ENCODE measurements around the gene ULBP1.
"Not testable (repeated sequence)": the region's sequence is repeated elsewhere in the genome, so short reads cannot be mapped to it uniquely, and the experiment has no call there.

Gene ULBP1

DNA sequence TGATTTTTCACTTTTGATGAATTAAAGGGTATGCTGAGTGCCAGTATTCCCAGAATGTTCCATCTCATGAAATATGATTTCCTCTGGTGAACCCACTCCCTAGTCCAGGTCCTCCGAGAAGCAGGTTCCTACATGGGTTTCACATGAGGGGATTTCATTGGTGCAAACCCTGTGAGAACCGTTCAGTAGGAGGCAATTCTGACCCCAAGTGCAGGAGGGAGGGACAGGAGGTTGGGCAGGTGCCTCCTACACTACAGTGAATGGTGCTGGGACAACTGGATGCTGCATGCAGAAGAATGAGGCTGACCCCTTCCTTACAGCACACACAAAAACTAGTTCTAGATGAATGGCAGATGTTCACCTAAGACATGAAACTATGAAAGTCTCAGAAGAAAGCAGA lies 27.0 kb upstream of the ULBP1 start:
- in situ Hi-C loops (cut with HindIII; ENCODE audit: low pct_ligation_motif_present, low sequenced_read_pairs) = no loop called here
- TF ChIP-seq, protein P1, sequence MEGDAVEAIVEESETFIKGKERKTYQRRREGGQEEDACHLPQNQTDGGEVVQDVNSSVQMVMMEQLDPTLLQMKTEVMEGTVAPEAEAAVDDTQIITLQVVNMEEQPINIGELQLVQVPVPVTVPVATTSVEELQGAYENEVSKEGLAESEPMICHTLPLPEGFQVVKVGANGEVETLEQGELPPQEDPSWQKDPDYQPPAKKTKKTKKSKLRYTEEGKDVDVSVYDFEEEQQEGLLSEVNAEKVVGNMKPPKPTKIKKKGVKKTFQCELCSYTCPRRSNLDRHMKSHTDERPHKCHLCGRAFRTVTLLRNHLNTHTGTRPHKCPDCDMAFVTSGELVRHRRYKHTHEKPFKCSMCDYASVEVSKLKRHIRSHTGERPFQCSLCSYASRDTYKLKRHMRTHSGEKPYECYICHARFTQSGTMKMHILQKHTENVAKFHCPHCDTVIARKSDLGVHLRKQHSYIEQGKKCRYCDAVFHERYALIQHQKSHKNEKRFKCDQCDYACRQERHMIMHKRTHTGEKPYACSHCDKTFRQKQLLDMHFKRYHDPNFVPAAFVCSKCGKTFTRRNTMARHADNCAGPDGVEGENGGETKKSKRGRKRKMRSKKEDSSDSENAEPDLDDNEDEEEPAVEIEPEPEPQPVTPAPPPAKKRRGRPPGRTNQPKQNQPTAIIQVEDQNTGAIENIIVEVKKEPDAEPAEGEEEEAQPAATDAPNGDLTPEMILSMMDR (IDR thresholded peaks at IDR 0.05; ENCODE audit: low read depth, low read length, missing control alignments) = no peak
- no peak for DNase-seq
- peaks cover 46% of the 10 kb centered on the region for H3K27me3 ChIP-seq (replicated peaks)
- H3K4me3 ChIP-seq (ENCODE audit: low read depth, low read length) = no peak overlapping the region
- no peaks in the 10 kb centered on the region for H3K36me3 ChIP-seq (replicated peaks)
- no peak overlapping the region for H3K27ac ChIP-seq

DNA sequence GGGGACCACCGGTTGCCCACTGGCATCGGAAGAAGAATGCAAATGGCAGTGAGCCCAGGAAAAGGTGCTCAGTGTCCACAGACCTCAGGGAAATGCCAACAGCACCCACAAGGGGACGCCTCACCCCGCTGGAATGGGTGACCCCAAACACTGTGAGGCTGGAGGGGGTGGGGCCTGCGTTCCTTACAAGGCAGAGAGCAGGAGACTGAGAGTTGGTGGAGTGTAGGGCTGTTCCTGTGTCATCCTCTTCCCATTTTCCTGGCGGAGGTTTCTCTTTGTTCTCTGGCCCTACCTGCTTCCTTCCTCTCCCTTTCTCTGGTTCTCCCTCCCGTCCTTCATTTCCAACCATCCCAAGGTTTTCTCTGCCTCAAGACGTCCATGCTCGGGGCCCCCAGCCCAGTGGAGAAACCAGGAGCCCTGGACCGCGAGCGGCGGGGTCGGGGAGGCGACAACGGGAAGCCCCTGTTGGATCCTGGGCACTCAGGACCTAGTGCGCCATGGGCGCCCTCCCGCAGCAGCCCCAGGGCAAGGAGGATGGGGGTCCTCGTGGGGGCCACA lies 25.7 kb upstream of the ULBP1 start:
- peak overlapping the region; percentile 43 for H3K4me3 ChIP-seq (ENCODE audit: low read depth, low read length)
- H3K36me3 ChIP-seq (replicated peaks); in situ Hi-C loops (cut with HindIII; ENCODE audit: low pct_ligation_motif_present, low sequenced_read_pairs); DNase-seq; H3K27ac ChIP-seq: not testable (repeated sequence)
- peaks cover 44% of the 10 kb centered on the region for H3K27me3 ChIP-seq (replicated peaks)

DNA sequence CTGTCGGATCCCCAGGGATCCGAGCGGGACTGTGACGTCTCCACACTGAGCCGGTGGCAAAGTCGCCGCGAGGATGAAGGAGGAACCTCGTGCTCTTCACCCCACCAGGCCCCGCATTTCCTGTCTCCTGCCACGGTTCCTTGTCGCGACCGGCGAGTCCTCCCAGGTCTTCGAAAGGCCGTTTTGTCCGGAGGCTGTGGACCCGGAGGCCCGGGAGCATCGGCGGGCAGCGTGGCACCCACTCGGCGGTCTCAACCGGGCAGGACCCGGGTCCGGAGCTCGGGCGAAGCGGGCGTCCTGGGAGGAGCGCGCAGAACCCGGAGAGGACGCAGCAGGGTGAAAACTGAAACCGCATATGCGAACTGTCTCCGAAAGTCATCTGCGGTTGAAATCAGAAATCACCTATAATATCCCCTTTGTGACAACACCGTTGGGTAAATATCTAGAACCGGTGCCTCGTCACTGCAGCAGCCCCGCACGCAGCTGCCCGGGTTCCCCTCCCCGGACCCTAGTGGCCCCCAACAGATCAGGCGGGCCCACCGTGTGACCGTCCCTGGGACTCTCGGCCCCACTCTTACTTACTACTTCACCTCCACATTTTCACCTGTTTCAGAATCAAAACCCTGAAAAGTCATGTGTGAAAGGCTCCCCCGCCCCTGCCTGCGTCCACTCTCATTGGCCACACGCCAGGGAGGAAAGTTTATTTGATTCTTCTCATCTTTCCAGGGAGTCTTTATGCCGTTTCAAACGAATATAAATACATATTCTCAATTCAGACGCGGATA lies 25.0 kb upstream of the ULBP1 start:
- no peak for DNase-seq
- Histone ChIP-seq H3K4me3 (ENCODE audit: low read depth, low read length) (peak overlapping the region; percentile 43), H3K27me3 (replicated peaks) (peaks cover 44% of the 10 kb centered on the region), H3K27ac (no peak overlapping the region), H3K36me3 (replicated peaks) (no peaks in the 10 kb centered on the region)
- in situ Hi-C loops (cut with HindIII; ENCODE audit: low pct_ligation_motif_present, low sequenced_read_pairs) = no loop called here
- TF ChIP-seq, protein P1 (IDR thresholded peaks at IDR 0.05; ENCODE audit: low read depth, low read length, missing control alignments) = no peak

DNA sequence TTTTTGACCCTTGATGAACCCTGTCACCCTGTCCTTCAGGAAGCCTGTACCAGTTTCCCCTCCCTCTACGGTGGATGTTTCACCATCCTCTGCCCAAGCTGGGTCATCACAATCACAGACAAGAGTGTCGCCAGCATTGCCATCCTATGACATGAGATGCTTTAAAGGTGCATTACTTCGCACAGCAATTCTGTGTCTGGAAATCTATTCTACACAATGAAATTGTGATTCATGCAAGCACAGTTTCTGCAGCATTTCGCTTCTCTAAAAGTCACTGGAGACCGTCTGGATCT lies 24.4 kb upstream of the ULBP1 start:
- Histone ChIP-seq H3K27me3 (replicated peaks) (peaks cover 44% of the 10 kb centered on the region), H3K4me3 (ENCODE audit: low read depth, low read length) (no peak overlapping the region), H3K36me3 (replicated peaks) (no peaks in the 10 kb centered on the region), H3K27ac (no peak overlapping the region)
- TF ChIP-seq, protein P1 (IDR thresholded peaks at IDR 0.05; ENCODE audit: low read depth, low read length, missing control alignments) = no peak
- in situ Hi-C loops (cut with HindIII; ENCODE audit: low pct_ligation_motif_present, low sequenced_read_pairs) = no loop called here
- no peak for DNase-seq

DNA sequence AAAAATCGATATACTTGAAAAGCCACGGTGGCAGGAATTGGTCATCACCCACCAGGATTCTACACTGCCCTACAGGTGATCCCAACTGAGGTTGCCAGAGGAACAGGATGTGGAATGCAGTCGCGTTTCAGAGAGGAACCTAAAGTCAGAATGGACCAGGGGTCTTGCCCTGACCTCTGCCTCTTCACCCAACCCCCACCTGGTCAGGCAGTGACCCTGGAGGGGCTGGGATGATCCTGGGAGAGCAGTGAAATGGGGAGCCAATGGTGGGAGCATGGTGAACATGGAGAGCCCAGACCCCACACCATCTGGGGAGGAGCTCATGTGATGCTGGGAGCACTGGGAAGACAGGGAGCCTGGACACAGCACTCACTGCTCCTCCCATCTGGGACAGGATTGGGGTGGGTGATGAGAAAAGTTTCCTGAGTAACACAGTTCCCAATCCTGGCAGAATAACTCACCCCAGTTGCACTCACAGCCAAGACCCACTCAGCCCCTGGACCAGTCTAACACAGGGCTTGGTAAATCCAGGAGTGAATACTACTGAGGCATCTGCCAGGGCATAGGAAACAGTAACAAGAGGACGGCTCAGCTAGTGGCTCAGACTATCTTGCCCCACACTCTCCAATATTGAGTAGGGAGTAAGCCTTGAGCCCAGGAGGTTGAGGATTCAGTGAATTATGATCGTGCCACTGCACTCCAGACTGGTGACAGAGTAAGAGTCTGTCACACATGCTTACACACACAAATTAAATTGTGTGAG lies 23.7 kb upstream of the ULBP1 start:
- Histone ChIP-seq H3K4me3 (ENCODE audit: low read depth, low read length) (no peak overlapping the region), H3K27me3 (replicated peaks) (peaks cover 40% of the 10 kb centered on the region), H3K36me3 (replicated peaks) (no peaks in the 10 kb centered on the region), H3K27ac (no peak overlapping the region)
- no peak for DNase-seq
- in situ Hi-C loops (cut with HindIII; ENCODE audit: low pct_ligation_motif_present, low sequenced_read_pairs) = no loop called here
- TF ChIP-seq, protein P1 (IDR thresholded peaks at IDR 0.05; ENCODE audit: low read depth, low read length, missing control alignments) = no peak

DNA sequence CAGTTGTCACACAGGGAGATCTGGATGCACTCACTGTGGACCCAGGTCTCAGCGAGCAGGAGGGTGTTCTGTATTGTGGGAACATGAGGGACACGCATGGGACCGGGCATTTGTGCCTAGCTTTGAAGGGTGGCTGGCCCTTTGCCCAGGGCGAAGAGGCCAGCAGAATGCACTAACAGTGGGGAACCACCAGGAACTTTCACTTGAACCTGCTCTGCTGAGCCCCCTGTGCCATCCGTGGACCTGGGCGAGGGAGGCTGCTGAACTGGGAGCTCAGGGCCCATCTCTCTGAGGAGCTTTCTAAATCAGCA lies 23.1 kb upstream of the ULBP1 start:
- Histone ChIP-seq H3K27me3 (replicated peaks) (peaks cover 40% of the 10 kb centered on the region), H3K36me3 (replicated peaks) (no peaks in the 10 kb centered on the region), H3K27ac (no peak overlapping the region), H3K4me3 (ENCODE audit: low read depth, low read length) (no peak overlapping the region)
- DNase-seq = no peak
- in situ Hi-C loops (cut with HindIII; ENCODE audit: low pct_ligation_motif_present, low sequenced_read_pairs) = no loop called here
- TF ChIP-seq, protein P1 (IDR thresholded peaks at IDR 0.05; ENCODE audit: low read depth, low read length, missing control alignments) = no peak
